ENCODE data around the gene PHLPP1.

DNA sequence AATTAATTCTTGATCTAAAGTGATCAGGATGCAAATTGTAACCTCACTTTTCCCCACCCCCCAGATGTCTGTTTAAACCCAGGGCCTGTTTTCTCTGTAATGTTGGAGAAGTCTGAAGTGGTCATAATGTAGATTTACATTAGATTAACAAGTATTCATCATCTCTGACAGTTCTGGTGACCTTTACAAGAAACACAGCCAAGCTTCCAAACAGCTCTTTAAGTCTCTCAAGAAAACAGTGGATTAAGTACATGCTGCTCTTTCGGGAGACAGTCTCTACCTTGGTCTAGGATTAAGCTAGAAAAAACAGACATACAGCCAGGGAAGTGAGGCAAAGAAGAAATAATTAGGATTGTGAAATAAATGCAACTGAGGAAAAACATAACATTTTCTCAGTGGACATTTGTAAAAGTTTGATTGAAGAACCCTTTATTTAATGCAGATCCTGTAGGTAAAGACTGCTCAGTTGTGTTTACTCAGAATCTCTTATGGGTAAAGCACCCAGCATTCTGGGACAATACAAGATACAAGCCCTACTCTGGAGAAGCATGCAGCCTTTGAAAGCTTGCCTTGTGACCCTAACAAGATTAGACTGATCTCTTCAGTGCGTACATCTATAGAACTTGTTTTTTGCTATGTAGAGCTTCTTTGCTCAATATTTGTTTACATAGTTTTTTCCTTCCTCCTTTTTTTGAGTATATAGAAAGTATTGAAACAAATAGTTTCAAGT lies 203.9 kb downstream of the PHLPP1 start:
- TF ChIP-seq, protein P1, sequence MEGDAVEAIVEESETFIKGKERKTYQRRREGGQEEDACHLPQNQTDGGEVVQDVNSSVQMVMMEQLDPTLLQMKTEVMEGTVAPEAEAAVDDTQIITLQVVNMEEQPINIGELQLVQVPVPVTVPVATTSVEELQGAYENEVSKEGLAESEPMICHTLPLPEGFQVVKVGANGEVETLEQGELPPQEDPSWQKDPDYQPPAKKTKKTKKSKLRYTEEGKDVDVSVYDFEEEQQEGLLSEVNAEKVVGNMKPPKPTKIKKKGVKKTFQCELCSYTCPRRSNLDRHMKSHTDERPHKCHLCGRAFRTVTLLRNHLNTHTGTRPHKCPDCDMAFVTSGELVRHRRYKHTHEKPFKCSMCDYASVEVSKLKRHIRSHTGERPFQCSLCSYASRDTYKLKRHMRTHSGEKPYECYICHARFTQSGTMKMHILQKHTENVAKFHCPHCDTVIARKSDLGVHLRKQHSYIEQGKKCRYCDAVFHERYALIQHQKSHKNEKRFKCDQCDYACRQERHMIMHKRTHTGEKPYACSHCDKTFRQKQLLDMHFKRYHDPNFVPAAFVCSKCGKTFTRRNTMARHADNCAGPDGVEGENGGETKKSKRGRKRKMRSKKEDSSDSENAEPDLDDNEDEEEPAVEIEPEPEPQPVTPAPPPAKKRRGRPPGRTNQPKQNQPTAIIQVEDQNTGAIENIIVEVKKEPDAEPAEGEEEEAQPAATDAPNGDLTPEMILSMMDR (IDR thresholded peaks at IDR 0.05; ENCODE audit: insufficient read depth, low read length, poor library complexity, severe bottlenecking) = no peak
- TF ChIP-seq EZH2phosphoT487 (conservative IDR thresholded peaks at IDR 0.05; ENCODE audit: low read length) = no peak
